Suppressor macrophage (primary cell): Measurements from ENCODE around the gene UGT2B17.
"Not testable (repeated sequence)": the region's sequence is repeated elsewhere in the genome, so short reads cannot be mapped to it uniquely, and the experiment has no call there.

Experiments
- DNase-seq, 4 experiments: peaks; one replicate each; pipeline ENCODE4 v3.0.0-alpha.2; 2020 to 2022

Gene UGT2B17

GRCh38 chr4:68569036-68569435 is 7.1 kb downstream of the UGT2B17 start:
- not testable (repeated sequence) for DNase-seq

DNA sequence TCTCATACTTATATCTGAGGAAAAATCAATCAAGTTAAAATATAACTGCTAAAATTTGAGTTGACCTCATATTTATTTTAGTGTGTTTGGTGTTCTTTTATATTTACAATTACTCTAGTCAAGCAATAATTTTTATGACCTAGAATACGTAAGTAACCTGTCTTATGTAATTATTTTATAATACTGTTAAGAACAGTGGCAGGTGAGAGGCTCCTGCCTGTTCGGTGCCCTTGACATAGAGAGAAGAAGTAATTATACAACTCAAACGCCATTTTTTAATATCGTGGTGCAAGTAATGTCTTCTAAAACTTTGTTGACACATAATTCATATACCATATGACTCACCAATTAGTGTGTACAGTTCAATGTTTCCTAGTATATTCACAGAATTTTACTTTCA is 7.6 kb downstream of the UGT2B17 start:
- DNase-seq: not testable (repeated sequence)

GRCh38 chr4:68566364-68566763 is 9.8 kb downstream of the UGT2B17 start:
- DNase-seq: not testable (repeated sequence)

- DNase-seq: not testable (repeated sequence)
Observed at GRCh38 chr4:68565082-68565481, 11.0 kb downstream of the UGT2B17 start.

- DNase-seq: not testable (repeated sequence)
Observed at GRCh38 chr4:68560364-68561070, 15.6 kb downstream of the UGT2B17 start.

- not testable (repeated sequence) for DNase-seq
Observed at GRCh38 chr4:68553830-68554229, 22.3 kb downstream of the UGT2B17 start.

GRCh38 chr4:68552818-68553811 is 23.0 kb downstream of the UGT2B17 start:
- DNase-seq: not testable (repeated sequence)

DNA sequence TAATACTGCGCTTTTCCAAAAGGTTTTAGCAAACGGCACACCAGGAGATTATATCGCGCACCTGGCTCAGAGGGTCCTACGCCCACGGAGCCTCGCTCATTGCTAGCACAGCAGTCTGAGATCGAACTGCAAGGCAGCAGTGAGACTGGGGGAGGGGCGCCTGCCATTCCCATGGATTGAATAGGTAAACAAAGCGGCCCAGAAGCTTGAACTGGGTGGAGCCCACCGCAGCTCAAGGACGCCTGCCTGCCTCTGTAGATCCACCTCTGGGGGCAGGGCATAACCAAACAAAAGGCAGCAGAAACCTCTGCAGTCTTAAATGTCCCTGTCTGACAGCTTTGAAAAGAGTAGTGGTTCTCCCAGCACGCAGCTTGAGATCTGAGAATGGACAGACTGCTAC is 33.4 kb downstream of the UGT2B17 start:
- DNase-seq: not testable (repeated sequence)

DNA sequence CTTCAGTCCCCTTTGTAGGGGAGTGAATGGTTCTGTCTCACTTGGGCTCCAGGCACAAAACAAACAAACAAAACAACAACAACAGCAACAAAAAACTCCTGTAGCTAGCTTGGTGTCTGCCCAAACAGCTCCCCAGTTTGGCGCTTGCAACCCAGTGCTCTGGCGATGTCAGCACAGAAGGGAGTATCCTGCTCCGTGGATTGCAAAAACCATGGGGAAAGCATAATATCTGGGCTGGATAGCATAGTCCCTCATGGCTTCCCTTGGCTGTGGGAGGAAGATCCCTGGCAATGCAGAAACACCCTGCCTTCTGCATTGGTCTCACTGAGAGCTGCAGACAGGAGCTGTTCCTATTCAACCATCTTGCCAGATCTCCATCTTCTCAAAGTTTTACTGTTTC is 39.7 kb downstream of the UGT2B17 start:
- DNase-seq: no peak

DNA sequence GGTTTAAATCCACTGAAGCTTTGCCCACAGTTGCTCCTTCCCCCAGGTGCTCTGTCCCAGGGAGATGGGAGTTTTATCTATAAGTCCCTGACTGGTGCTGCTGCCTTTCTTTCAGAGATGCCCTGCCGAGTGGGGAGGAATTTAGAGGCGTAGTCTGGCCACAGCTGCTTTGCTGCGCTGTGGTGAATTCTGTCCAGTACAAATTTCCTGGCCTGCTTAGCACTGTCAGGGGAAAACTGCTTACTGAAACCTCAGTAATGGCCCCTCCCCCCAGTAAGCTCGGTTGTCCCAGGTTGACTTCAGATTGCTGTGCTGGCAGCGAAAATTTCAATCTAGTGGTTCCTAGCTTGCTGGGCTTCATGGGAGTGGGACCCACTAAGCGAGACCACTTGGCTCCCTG is 40.1 kb downstream of the UGT2B17 start:
- DNase-seq: no peak

DNA sequence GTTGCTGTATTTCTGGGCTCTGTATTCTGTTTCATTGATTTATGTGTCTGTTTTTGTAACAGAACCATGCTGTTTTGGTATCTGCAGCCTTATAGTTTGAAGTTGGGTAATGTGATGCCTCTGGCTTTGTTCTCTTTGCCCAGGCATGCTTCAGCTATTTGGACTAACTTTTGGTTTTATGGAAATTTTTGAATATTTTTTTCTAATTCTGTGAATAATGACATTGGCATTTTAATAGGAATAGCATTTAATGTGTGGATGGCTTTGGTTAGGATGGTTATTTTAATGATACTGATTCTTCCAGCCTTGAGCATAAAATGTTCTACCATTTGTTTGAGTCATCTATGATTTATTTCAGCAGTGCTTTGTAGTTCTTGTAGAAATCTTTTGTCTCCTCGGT is 53.9 kb downstream of the UGT2B17 start:
- DNase-seq: not testable (repeated sequence)

- no peak for DNase-seq
Observed at GRCh38 chr4:68520985-68521384, 55.1 kb downstream of the UGT2B17 start.

DNA sequence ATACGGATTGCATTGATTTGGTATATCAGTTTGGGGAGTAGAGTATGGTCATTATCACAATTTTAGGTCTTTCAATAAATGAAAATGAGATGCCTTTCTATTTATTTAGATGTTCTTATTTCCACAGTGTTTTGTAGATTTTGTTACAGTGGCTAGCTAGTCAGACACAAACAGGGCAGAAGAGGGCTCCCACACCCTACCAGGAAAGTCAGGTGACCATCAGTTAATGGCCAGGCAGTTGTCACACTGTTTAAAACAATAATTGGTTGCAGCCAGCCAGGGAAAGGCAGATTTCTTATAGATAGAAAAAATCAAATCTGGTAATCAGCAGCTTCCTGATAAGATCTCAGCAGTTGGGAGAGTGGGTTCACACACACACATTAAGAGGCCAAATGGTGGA is 57.2 kb downstream of the UGT2B17 start:
- no peak for DNase-seq

- not testable (repeated sequence) for DNase-seq
Observed at GRCh38 chr4:68505452-68505851, 70.7 kb downstream of the UGT2B17 start.

DNA sequence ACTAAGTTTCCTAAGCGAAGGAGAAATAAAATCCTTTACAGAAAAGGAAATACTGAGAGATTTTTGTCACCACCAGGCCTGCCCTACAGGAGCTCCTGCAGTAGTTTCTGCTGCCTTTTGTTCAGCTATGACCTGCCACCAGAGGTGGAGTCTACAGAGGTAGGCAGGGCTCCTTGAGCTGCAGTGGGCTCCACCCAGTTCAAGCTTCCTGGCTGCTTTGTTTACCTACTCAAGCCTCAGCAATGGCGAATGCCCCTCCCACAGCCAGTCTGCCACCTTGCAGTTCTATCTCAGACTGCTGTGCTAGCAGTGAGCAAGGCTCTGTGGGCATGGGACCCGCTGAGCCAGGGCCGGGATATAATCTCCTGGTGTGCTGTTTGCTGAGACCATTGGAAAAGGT is 71.3 kb downstream of the UGT2B17 start:
- DNase-seq: not testable (repeated sequence)

- not testable (repeated sequence) for DNase-seq
Observed at GRCh38 chr4:68503462-68503861, 72.7 kb downstream of the UGT2B17 start.

- peak in 1 of 4 experiments; percentile 0 for DNase-seq
Observed at GRCh38 chr4:68499021-68499420, 77.1 kb downstream of the UGT2B17 start.

GRCh38 chr4:68498413-68499007 is 77.6 kb downstream of the UGT2B17 start:
- peak; percentile 58 to 73 (median 70) for DNase-seq

DNA sequence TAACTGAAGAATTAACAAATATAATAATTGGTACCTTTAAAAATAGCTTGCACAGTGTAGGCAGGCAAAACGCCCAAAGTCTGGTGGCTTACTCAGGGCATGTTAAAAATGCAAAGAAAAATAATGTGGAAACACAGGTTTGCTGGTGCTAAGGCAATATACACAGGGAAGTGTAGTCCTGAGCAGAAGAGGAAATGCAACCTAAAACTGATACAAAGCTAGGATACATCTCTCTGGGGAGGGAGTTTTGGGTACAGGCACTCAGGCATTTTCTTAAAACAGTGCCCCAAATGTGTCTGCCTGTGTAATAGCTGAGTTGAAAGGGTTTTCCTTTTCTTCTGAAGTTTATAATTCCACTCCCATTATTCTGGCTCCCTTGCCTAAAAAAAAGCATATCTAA is 81.4 kb downstream of the UGT2B17 start:
- DNase-seq: peak in 2 of 4 experiments; percentile 4 to 19

DNA sequence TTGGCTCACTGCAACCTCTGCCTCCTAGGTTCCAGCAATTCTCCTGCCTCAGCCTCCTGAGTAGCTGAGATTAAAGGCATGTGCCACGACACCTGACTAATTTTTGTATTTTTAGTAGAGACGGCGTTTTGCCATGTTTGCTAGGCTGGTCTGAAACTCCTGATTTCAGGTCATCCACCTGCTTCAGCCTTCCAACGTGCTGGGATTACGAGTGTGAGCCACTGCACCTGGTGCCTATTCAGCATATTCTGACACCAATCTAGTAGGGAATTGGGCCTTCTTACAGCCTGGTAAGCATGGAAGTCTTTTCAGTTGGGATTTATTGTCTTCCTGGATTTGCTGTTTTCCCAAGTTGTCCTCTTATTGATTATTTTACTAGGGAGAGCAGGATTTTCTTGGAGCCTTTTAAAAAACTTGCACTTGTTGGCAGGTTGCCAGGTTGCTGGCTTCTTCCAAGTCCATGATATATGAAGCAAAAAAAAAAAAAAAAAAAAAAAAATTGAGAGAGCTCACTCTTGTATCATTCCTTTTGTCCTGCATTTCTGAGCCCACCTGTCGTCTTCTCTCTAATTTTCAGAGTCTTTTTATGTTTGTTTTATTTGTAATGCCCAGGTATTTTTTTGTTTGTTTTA is 85.2 kb downstream of the UGT2B17 start:
- peak in 2 of 4 experiments; percentile 4 to 12 for DNase-seq

DNA sequence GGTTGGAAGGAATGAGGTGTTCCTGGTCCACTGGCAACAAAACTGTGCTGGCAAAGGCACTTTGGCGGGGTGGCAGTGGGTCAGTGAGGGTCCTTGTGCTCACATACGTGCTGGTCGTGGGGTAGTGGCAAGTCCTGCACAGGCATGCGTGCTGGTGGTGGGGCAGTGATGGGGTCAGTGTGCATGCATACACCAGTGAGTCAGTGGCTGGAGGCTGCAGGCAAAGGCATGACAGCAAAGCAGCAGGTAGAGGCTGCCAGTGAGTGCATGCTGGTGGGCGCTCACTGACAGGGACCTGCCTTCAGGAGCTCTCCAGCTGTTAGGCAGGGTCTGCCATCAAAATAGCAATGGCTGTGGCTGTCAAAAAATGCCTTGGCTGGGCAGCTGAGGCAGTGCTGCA is 86.8 kb downstream of the UGT2B17 start:
- no peak for DNase-seq
